Measurements from ENCODE around the gene NOP58. TPM values are rescaled to one million over a fixed set of nuclear protein-coding genes. Genes with fewer than 3 reads are reported as not detected.

Gene NOP58
- total RNA-seq, 2 experiments from 2014 or later = 161 to 170 TPM

DNA sequence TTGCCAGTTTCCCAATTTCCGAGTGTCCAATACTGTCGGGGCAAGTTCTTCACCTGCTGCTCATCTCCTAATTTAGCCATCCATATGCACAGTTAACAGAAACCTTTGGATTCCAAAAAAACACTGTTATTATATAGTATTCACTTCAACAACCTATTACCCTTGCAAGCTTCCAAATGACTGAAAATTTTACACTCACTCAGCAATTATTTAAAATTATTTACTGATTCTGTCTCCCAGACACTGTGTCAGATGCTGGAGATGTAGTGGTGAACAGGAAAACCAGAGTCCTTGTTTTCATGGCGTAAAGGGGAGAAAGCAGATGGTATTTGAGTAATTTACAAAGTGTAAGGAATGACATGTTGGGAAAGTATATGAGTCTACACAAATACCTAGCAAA lies 56.9 kb downstream of the NOP58 start:
- Mint-ChIP-seq H3K27ac (no peak overlapping the region), H3K27me3 (no peaks in the 10 kb centered on the region), H3K4me1 (ENCODE audit: low read depth) (no peaks in the 10 kb centered on the region), H3K9me3 (no peaks in the 10 kb centered on the region), H3K36me3 (ENCODE audit: low read depth) (no peaks in the 10 kb centered on the region), H3K4me3 (no peak overlapping the region)
- intact Hi-C loops (cut with micrococcal nuclease) = no loop called here
- TF ChIP-seq, protein P1, sequence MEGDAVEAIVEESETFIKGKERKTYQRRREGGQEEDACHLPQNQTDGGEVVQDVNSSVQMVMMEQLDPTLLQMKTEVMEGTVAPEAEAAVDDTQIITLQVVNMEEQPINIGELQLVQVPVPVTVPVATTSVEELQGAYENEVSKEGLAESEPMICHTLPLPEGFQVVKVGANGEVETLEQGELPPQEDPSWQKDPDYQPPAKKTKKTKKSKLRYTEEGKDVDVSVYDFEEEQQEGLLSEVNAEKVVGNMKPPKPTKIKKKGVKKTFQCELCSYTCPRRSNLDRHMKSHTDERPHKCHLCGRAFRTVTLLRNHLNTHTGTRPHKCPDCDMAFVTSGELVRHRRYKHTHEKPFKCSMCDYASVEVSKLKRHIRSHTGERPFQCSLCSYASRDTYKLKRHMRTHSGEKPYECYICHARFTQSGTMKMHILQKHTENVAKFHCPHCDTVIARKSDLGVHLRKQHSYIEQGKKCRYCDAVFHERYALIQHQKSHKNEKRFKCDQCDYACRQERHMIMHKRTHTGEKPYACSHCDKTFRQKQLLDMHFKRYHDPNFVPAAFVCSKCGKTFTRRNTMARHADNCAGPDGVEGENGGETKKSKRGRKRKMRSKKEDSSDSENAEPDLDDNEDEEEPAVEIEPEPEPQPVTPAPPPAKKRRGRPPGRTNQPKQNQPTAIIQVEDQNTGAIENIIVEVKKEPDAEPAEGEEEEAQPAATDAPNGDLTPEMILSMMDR (IDR thresholded peaks at IDR 0.05) = no peak
- ChIA-PET POLR2A (no interaction called here), CTCF (no interaction called here)
- DNase-seq (no peak), ATAC-seq (no peak)

DNA sequence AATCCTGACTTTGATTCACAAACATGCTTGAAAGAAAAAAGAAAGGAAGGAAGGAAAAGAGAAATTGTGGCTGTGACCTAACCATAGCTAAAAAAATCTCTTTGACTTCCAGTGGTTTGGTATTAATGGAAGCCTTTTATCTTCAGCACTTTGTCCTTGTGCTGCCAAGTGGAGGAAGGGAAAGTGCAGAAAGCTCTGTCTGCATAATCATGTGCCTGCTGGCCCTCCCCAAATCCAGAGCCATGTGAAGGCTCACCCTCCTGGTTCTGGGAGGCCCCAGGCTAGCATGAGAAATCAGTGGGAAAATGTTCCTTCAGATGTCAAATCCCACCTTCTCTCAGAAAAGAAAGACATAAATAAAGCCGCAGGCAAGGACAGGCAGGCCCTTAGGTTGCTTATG lies 62.3 kb downstream of the NOP58 start:
- Mint-ChIP-seq H3K27ac (no peak overlapping the region), H3K4me3 (no peak overlapping the region), H3K36me3 (ENCODE audit: low read depth) (no peaks in the 10 kb centered on the region), H3K9me3 (no peaks in the 10 kb centered on the region), H3K27me3 (no peaks in the 10 kb centered on the region), H3K4me1 (ENCODE audit: low read depth) (no peaks in the 10 kb centered on the region)
- CTCF ChIA-PET = no interaction called here
- DNase-seq (no peak), ATAC-seq (no peak)
- TF ChIP-seq, protein P1 (IDR thresholded peaks at IDR 0.05) = no peak
- intact Hi-C loops (cut with micrococcal nuclease) = no loop called here
- POLR2A ChIA-PET = no interaction called here

DNA sequence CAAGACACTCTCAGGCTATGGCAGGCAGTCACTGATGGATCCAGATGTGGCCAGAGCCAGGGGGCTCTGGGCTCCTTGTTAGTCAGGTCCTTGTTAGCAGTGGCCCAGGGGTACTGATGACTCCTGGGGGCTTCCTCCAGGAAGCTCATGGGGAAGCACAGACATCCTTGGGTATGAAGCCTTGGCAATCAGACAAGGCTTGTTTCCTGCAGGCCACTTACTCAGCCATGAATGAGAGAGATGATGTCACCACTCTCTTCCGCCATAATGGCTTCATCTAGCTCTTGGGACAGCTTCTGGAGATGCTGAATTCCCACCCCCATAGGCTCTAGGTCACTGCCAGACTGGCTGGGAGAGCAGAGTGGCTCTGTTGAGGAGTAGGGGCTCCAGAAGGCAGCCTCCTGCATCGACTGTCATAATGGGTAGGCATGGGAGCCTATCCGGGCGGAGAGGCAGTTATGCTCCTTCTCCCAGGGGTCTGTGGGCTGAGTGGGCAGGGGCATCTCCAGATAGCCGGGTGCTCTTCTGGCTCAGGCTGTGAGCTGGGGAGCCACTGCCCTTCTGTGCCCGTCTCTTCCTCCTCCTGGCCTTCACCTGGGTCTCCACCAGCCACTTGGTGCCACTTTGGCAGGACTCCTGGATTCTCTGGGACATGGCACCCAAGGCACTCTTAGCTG lies 70.4 kb downstream of the NOP58 start:
- no peak overlapping the region for H3K4me3 Mint-ChIP-seq
- no peak for ATAC-seq
- ChIA-PET POLR2A (no interaction called here), CTCF (no interaction called here)
- DNase-seq = no peak
- H3K4me1 Mint-ChIP-seq (ENCODE audit: low read depth) = no peaks in the 10 kb centered on the region
- H3K9me3 Mint-ChIP-seq = no peaks in the 10 kb centered on the region
- TF ChIP-seq, protein P1 (IDR thresholded peaks at IDR 0.05) = no peak
- H3K27ac Mint-ChIP-seq = no peak overlapping the region
- no peaks in the 10 kb centered on the region for H3K36me3 Mint-ChIP-seq (ENCODE audit: low read depth)
- H3K27me3 Mint-ChIP-seq = no peaks in the 10 kb centered on the region
- intact Hi-C loops (cut with micrococcal nuclease) = no loop called here

DNA sequence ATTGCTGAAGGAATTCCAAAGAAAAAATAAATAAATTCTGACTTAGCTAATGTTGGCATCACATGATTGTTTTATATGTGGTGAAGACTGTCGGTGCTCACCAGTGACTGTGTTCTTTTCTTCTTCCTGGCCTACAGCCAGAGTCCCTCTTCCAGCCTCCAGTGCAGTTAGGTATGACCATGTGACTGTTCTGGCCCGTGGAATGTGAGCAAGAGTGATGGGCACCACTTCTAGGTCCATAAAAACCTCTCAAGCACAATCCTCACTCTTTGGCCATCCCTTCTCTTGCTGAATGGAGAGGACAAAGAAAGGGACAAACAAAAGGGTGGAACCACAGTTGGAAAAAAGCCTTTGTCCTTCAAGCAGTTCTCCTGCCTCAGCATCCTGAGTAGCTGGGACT lies 71.6 kb downstream of the NOP58 start:
- TF ChIP-seq, protein P1 (IDR thresholded peaks at IDR 0.05) = no peak
- ChIA-PET POLR2A (no interaction called here), CTCF (no interaction called here)
- Mint-ChIP-seq H3K36me3 (ENCODE audit: low read depth) (no peaks in the 10 kb centered on the region), H3K27ac (no peak overlapping the region), H3K4me1 (ENCODE audit: low read depth) (no peaks in the 10 kb centered on the region), H3K9me3 (no peaks in the 10 kb centered on the region), H3K4me3 (no peak overlapping the region), H3K27me3 (no peaks in the 10 kb centered on the region)
- no peak for DNase-seq
- ATAC-seq = no peak
- intact Hi-C loops (cut with micrococcal nuclease) = no loop called here

DNA sequence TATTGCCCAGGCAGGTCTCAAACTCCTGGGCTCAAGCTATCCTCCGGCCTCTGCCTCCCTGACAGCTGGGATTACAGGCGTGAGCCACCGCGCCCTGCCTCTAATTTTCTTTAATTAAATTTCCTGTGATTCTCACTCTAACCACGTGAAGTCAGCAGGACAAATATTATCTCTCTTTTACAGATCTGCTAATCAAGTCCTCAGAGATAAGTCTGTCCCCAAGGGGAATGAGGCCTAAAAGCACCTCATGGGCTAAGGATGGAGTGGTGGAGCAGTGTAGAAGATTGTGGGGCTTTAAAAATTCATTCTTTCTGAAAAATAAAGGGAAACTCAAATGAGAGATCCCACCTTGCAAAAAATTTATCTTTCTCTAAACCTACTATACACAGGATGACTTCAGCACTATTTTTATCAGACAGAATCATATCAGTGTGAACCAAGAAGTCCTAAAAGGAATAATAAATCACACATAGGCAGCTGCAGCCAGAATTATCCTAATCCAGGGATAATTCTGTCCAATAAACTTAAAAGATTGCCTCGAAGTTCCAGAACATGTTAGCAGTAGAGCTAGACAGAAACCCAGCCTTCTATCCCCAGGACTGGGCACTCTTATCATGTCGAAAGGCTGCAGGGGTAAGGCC lies 72.3 kb downstream of the NOP58 start:
- ChIA-PET CTCF (no interaction called here), POLR2A (no interaction called here)
- TF ChIP-seq, protein P1 (IDR thresholded peaks at IDR 0.05) = no peak
- H3K4me3 Mint-ChIP-seq = no peak overlapping the region
- H3K36me3 Mint-ChIP-seq (ENCODE audit: low read depth) = no peaks in the 10 kb centered on the region
- ATAC-seq (no peak), DNase-seq (no peak)
- no peak overlapping the region for H3K27ac Mint-ChIP-seq
- no peaks in the 10 kb centered on the region for H3K9me3 Mint-ChIP-seq
- H3K27me3 Mint-ChIP-seq = no peaks in the 10 kb centered on the region
- intact Hi-C loops (cut with micrococcal nuclease) = no loop called here
- H3K4me1 Mint-ChIP-seq (ENCODE audit: low read depth) = no peaks in the 10 kb centered on the region

All from activated CD8-positive, alpha-beta T cell treated with anti-CD3 and anti-CD28 coated beads for 36 hours (primary cell).